Activated CD8-positive, alpha-beta T cell treated with anti-CD3 and anti-CD28 coated beads for 36 hours (primary cell): ENCODE data around the gene MRPL34. TPM values are rescaled to one million over a fixed set of nuclear protein-coding genes. Genes with fewer than 3 reads are reported as not detected.
A peak's percentile ranks its signal among the peaks of the same experiment; 100 is the strongest.

Source experiments
- ATAC-seq: fragments of 200-7000 bp; cut with Tn5 transposase; one replicate; pipeline ENCODE4 v1.10.0; 2021; ENCODE audit warnings: mild to moderate bottlenecking, moderate library complexity
- CTCF ChIA-PET: fragments of 350-600 bp; sonication (Branson Sonifier 250); formaldehyde crosslinking; loops from one replicate; lab custom pipeline; 2021; ENCODE audit warnings: antibody characterized with exemption; lab: Charles Lee
- POLR2A ChIA-PET: fragments of 350-600 bp; sonication (Branson Sonifier 250); formaldehyde crosslinking; loops from one replicate; lab custom pipeline; 2021; ENCODE audit warnings: antibody characterized with exemption; lab: Charles Lee
- DNase-seq: peaks from one replicate; pipeline ENCODE4 v3.0.0-alpha.2; 2020
- H3K27ac Mint-ChIP-seq: one replicate; pipeline ENCODE4 v1.8.0; 2021; ENCODE audit warnings: mild to moderate bottlenecking, mixed read lengths
- H3K27me3 Mint-ChIP-seq: one replicate; pipeline ENCODE4 v1.8.0; 2021; ENCODE audit warnings: mixed read lengths
- H3K36me3 Mint-ChIP-seq: one replicate; pipeline ENCODE4 v1.8.0; 2021; ENCODE audit warnings: low read depth, mixed read lengths
- H3K4me1 Mint-ChIP-seq: one replicate; pipeline ENCODE4 v1.8.0; 2021; ENCODE audit warnings: low read depth, mixed read lengths
- H3K4me3 Mint-ChIP-seq: one replicate; pipeline ENCODE4 v1.8.0; 2021; ENCODE audit warnings: mild to moderate bottlenecking, moderate library complexity, mixed read lengths
- H3K9me3 Mint-ChIP-seq: one replicate; pipeline ENCODE4 v1.8.0; 2021; ENCODE audit warnings: mixed read lengths
- intact Hi-C: fragments of 100-400 bp; cut with micrococcal nuclease; formaldehyde crosslinking; loops from one replicate; pipeline ENCODE4 v1.10.0; 2022
- total RNA-seq, 2 experiments: library from RNA; stranded (reverse); gene quantifications; one replicate each; pipeline ENCODE4 v1.2.3, GENCODE V29; 2021
- TF ChIP-seq, protein P1 (sequence below): fragments of 200-600 bp; IDR thresholded peaks from one replicate; pipeline ENCODE4 v1.8.0; 2022; ENCODE audit warnings: antibody characterized with exemption, mild to moderate bottlenecking

MRPL34 gene
- total RNA-seq, 2 experiments from 2014 or later, result 101 to 107 TPM

GRCh38 chr19:17303940-17304267, 1.8 kb upstream of the MRPL34 start:
- ATAC-seq, result no peak
- Mint-ChIP-seq H3K4me1 (peaks cover 27% of the 10 kb centered on the region), H3K27me3 (no peaks in the 10 kb centered on the region), H3K9me3 (no peaks in the 10 kb centered on the region), H3K4me3 (peak overlapping the region; percentile 64), H3K36me3 (peaks cover 3% of the 10 kb centered on the region), H3K27ac (peak overlapping the region; percentile 52)
- intact Hi-C loops, result no loop called here
- ChIA-PET CTCF (interaction anchor here (1.1 to 3.1 kb wide), 4 partner anchors 11 to 88 kb away, joined by 4 to 27 read pairs (median 10); partner anchors contain the start of gene ANKLE1), POLR2A (interaction anchor here (0.9 to 5.3 kb wide), 2 partner anchors 10 to 101 kb away, joined by 6 to 28 read pairs; partner anchors contain the start of gene BST2)
- TF ChIP-seq, protein P1, sequence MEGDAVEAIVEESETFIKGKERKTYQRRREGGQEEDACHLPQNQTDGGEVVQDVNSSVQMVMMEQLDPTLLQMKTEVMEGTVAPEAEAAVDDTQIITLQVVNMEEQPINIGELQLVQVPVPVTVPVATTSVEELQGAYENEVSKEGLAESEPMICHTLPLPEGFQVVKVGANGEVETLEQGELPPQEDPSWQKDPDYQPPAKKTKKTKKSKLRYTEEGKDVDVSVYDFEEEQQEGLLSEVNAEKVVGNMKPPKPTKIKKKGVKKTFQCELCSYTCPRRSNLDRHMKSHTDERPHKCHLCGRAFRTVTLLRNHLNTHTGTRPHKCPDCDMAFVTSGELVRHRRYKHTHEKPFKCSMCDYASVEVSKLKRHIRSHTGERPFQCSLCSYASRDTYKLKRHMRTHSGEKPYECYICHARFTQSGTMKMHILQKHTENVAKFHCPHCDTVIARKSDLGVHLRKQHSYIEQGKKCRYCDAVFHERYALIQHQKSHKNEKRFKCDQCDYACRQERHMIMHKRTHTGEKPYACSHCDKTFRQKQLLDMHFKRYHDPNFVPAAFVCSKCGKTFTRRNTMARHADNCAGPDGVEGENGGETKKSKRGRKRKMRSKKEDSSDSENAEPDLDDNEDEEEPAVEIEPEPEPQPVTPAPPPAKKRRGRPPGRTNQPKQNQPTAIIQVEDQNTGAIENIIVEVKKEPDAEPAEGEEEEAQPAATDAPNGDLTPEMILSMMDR, result no peak
- no peak for DNase-seq

GRCh38 chr19:17304386-17305215, 1.1 kb upstream of the MRPL34 start:
- ChIA-PET CTCF (interaction anchor here (0.6 to 3.1 kb wide), 15 partner anchors 7 to 236 kb away, joined by 3 to 27 read pairs (median 3); partner anchors contain the start of genes ANKLE1 and OCEL1), POLR2A (interaction anchor here (0.6 to 5.3 kb wide), 7 partner anchors 11 to 101 kb away, joined by 3 to 28 read pairs (median 3); partner anchors contain the start of gene BST2)
- Mint-ChIP-seq H3K4me1 (peaks cover 30% of the 10 kb centered on the region), H3K27me3 (no peaks in the 10 kb centered on the region), H3K36me3 (peaks cover 2% of the 10 kb centered on the region), H3K27ac (peak overlapping the region; percentile 92), H3K4me3 (peak overlapping the region; percentile 87), H3K9me3 (no peaks in the 10 kb centered on the region)
- TF ChIP-seq, protein P1, result no peak
- no peak for DNase-seq
- intact Hi-C loops, result no loop called here
- no peak for ATAC-seq

DNA sequence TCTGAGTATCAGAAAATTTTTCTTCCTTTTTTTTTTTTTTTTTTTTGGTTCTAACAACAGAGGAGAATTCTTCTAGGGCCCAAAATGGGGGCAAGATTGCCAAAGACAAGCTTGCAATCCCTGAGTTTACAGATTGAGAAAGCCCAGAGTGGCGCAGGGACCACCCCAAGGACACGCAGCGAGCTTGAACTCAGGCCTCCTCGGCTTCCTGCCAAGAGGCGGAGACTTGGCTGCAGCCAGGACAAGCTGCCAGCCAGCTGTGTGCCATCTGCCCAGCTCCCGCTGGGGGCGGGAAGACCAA, 506 bp upstream of the MRPL34 start:
- intact Hi-C loops, result no loop called here
- peak overlapping the region; percentile 87 for H3K4me3 Mint-ChIP-seq
- ATAC-seq (no peak), DNase-seq (no peak)
- ChIA-PET POLR2A (interaction anchor here (0.6 to 5.3 kb wide), 6 partner anchors 12 to 33 kb away, joined by 3 to 28 read pairs (median 3); no protein-coding TSS in a partner anchor), CTCF (interaction anchor here (0.6 to 3.1 kb wide), 15 partner anchors 8 to 237 kb away, joined by 3 to 27 read pairs (median 3); partner anchors contain the start of genes ANKLE1 and OCEL1)
- H3K4me1 Mint-ChIP-seq, result peaks cover 31% of the 10 kb centered on the region
- peaks cover 2% of the 10 kb centered on the region for H3K36me3 Mint-ChIP-seq
- TF ChIP-seq, protein P1, result no peak
- peak overlapping the region; percentile 92 for H3K27ac Mint-ChIP-seq
- no peaks in the 10 kb centered on the region for H3K9me3 Mint-ChIP-seq
- H3K27me3 Mint-ChIP-seq, result no peaks in the 10 kb centered on the region

- Mint-ChIP-seq H3K36me3 (peaks cover 2% of the 10 kb centered on the region), H3K27me3 (no peaks in the 10 kb centered on the region), H3K4me3 (peak overlapping the region; percentile 87), H3K27ac (peak overlapping the region; percentile 92), H3K4me1 (peaks cover 39% of the 10 kb centered on the region), H3K9me3 (no peaks in the 10 kb centered on the region)
- ChIA-PET POLR2A (interaction anchor here (0.6 to 5.3 kb wide), 6 partner anchors 13 to 82 kb away, joined by 3 to 28 read pairs (median 4); no protein-coding TSS in a partner anchor), CTCF (interaction anchor here (0.6 to 1.5 kb wide), 6 partner anchors 13 to 190 kb away, joined by 3 to 4 read pairs (median 4); no protein-coding TSS in a partner anchor)
- intact Hi-C loops, result no loop called here
- TF ChIP-seq, protein P1, result no peak
- no peak for DNase-seq
- no peak for ATAC-seq
Measured at GRCh38 chr19:17306285-17306714, 628 bp downstream of the MRPL34 start.
